Dermis microvascular lymphatic vessel endothelial cell (primary cell): ENCODE measurements around the gene SARNP. TPM values are rescaled to one million over a fixed set of nuclear protein-coding genes. Genes with fewer than 3 reads are reported as not detected.
"Not testable (repeated sequence)": the region's sequence is repeated elsewhere in the genome, so short reads cannot be mapped to it uniquely, and the experiment has no call there.

Experiments used
- DNase-seq, 2 donors: peaks; one replicate each; pipeline versions ENCODE4 v3.0.0 to v3.0.0-alpha.2; 2010; ENCODE audit warnings: low read depth in 2 of 2
- total RNA-seq: library from RNA; depleted of rRNA; stranded (reverse); fragments of >200 nt; gene quantifications from 2 replicates; pipeline ENCODE4 v1.2.1, GENCODE V29; 2014

SARNP gene
- total RNA-seq, 1 donor from 2014 or later = 84.7 TPM

- DNase-seq = peak; percentile 45 to 63
These were observed 20.5 kb downstream of the SARNP start for GRCh38 chr12:55797068-55797467.

- no peak for DNase-seq
These were observed 21.6 kb downstream of the SARNP start for GRCh38 chr12:55795950-55796349.

GRCh38 chr12:55789893-55790292 is 27.6 kb downstream of the SARNP start:
- no peak for DNase-seq

- no peak for DNase-seq
These were observed 28.4 kb downstream of the SARNP start for GRCh38 chr12:55789171-55789570.

- DNase-seq = no peak
These were observed 29.0 kb downstream of the SARNP start for GRCh38 chr12:55788546-55788945.

- DNase-seq = no peak
These were observed 36.8 kb downstream of the SARNP start for GRCh38 chr12:55780685-55781084.

GRCh38 chr12:55777856-55778255 is 39.7 kb downstream of the SARNP start:
- DNase-seq = no peak

- no peak for DNase-seq
These were observed 45.8 kb downstream of the SARNP start for GRCh38 chr12:55771736-55772135.

GRCh38 chr12:55767156-55767555 is 50.4 kb downstream of the SARNP start:
- no peak for DNase-seq

- no peak for DNase-seq
These were observed 51.7 kb downstream of the SARNP start for GRCh38 chr12:55765736-55766290.

- DNase-seq = no peak
These were observed 54.9 kb downstream of the SARNP start for GRCh38 chr12:55762646-55763045.

- DNase-seq = no peak
These were observed 56.9 kb downstream of the SARNP start for GRCh38 chr12:55760663-55761062.

- DNase-seq = not testable (repeated sequence)
These were observed 58.9 kb downstream of the SARNP start for GRCh38 chr12:55758575-55758974.

- DNase-seq = no peak
These were observed 59.8 kb downstream of the SARNP start for GRCh38 chr12:55757701-55758100.

GRCh38 chr12:55755246-55755645 is 62.3 kb downstream of the SARNP start:
- no peak for DNase-seq

GRCh38 chr12:55748230-55748993 is 69.1 kb downstream of the SARNP start:
- no peak for DNase-seq

- DNase-seq = no peak
These were observed 70.7 kb downstream of the SARNP start for GRCh38 chr12:55746913-55747231.

- DNase-seq = no peak
These were observed 71.2 kb downstream of the SARNP start for GRCh38 chr12:55746174-55746912.

- no peak for DNase-seq
These were observed 72.0 kb downstream of the SARNP start for GRCh38 chr12:55745361-55746173.

GRCh38 chr12:55744340-55745030 is 73.0 kb downstream of the SARNP start:
- no peak for DNase-seq
